Loucy (cell line): ENCODE results near the gene C14orf180.

Source experiments
- H2AFZ ChIP-seq: fragments of 200-600 bp; sonication (generic); 2 replicates; pipeline ENCODE4 v1.6.0; 2016; ENCODE audit warnings: antibody characterized with exemption, mild to moderate bottlenecking, low read length, moderate library complexity
- H3F3A ChIP-seq: fragments of 200-600 bp; 2 replicates; pipeline ENCODE4 v1.6.0; 2016; ENCODE audit warnings: antibody characterized with exemption, low read depth, mild to moderate bottlenecking
- H3K27me3 ChIP-seq: fragments of 200-600 bp; sonication (generic); 2 replicates; pipeline ENCODE4 v1.6.1; 2014; ENCODE audit warnings: low read length, mild to moderate bottlenecking; ENCODE audit not compliant: insufficient read depth, poor library complexity, severe bottlenecking
- H3K36me3 ChIP-seq: fragments of 200-600 bp; sonication (generic); 2 replicates; pipeline ENCODE4 v1.6.1; 2016; ENCODE audit warnings: low read length; ENCODE audit not compliant: insufficient read depth
- H3K4me1 ChIP-seq: fragments of 200-600 bp; sonication (generic); 2 replicates; pipeline ENCODE4 v1.5.1; 2014; ENCODE audit warnings: low read length, mild to moderate bottlenecking; ENCODE audit not compliant: insufficient read depth, poor library complexity, severe bottlenecking
- H3K4me2 ChIP-seq: fragments of 200-600 bp; sonication (generic); 2 replicates; pipeline ENCODE4 v1.6.0; 2014; ENCODE audit warnings: antibody characterized with exemption, low read length, low read depth, mild to moderate bottlenecking; ENCODE audit not compliant: poor library complexity, severe bottlenecking
- H3K4me3 ChIP-seq: fragments of 200-600 bp; sonication (generic); 2 replicates; pipeline ENCODE4 v1.5.1; 2014; ENCODE audit warnings: low read length, mild to moderate bottlenecking, mixed read lengths; ENCODE audit not compliant: poor library complexity, severe bottlenecking
- H3K79me2 ChIP-seq: fragments of 200-600 bp; sonication (generic); 2 replicates; pipeline ENCODE4 v1.6.1; 2014; ENCODE audit warnings: low read length; ENCODE audit not compliant: insufficient read depth
- H3K9ac ChIP-seq: fragments of 200-600 bp; sonication (generic); 2 replicates; pipeline ENCODE4 v1.6.0; 2014; ENCODE audit warnings: mild to moderate bottlenecking, low read depth, low read length, moderate library complexity; ENCODE audit not compliant: poor library complexity, severe bottlenecking
- H3K9me2 ChIP-seq: fragments of 200-600 bp; sonication (generic); replicated peaks from 2 replicates; pipeline ENCODE4 v1.6.1; 2016; ENCODE audit warnings: low read depth, low read length, mixed read lengths
- H3K9me3 ChIP-seq: fragments of 200-600 bp; sonication (generic); 2 replicates; pipeline ENCODE4 v1.6.1; 2014; ENCODE audit warnings: mild to moderate bottlenecking, antibody characterized with exemption, low read length, low read depth; ENCODE audit not compliant: insufficient read depth
- H4K20me1 ChIP-seq: fragments of 200-600 bp; sonication (generic); 2 replicates; pipeline ENCODE4 v1.6.0; 2014; ENCODE audit warnings: antibody characterized with exemption, low read length, mild to moderate bottlenecking; ENCODE audit not compliant: insufficient read depth, poor library complexity, severe bottlenecking
- CTCF ChIP-seq: fragments of 200-600 bp; sonication (generic); conservative IDR thresholded peaks from 2 replicates; pipeline ENCODE4 v1.5.1; 2014; ENCODE audit warnings: mild to moderate bottlenecking, antibody characterized with exemption, low read length
- EZH2phosphoT487 ChIP-seq: fragments of 200-600 bp; IDR thresholded peaks from 2 replicates; pipeline ENCODE4 v1.6.1; 2018; ENCODE audit warnings: antibody characterized with exemption, mild to moderate bottlenecking, moderate library complexity, borderline replicate concordance

The C14orf180 gene

GRCh38 chr14:104633276-104634137 is 53.9 kb downstream of the C14orf180 start:
- no peaks in the 10 kb centered on the region for H3K79me2 ChIP-seq
- no peaks in the 10 kb centered on the region for H3K4me1 ChIP-seq
- no peaks in the 10 kb centered on the region for H4K20me1 ChIP-seq
- H3K9ac ChIP-seq: no peak overlapping the region
- peaks cover 6% of the 10 kb centered on the region; the same call in 1 of the 2 replicates for H3K9me3 ChIP-seq
- H3K4me2 ChIP-seq: no peak overlapping the region
- H3K36me3 ChIP-seq: no peaks in the 10 kb centered on the region
- no peak overlapping the region for H3K4me3 ChIP-seq
- H3K27me3 ChIP-seq: no peaks in the 10 kb centered on the region
- TF ChIP-seq CTCF: no peak
- no peak for TF ChIP-seq EZH2phosphoT487
- no peaks in the 10 kb centered on the region for H3K9me2 ChIP-seq
- no peaks in the 10 kb centered on the region for H3F3A ChIP-seq
- H2AFZ ChIP-seq: no peak overlapping the region

- Histone ChIP-seq H3K79me2 (no peaks in the 10 kb centered on the region), H3F3A (no peaks in the 10 kb centered on the region), H3K27me3 (no peaks in the 10 kb centered on the region), H4K20me1 (no peaks in the 10 kb centered on the region), H3K9ac (no peak overlapping the region), H3K9me3 (0 out of 2 replicates have a peak, but pooled peaks cover 1% of the 10 kb centered on the region), H3K4me1 (no peaks in the 10 kb centered on the region), H3K36me3 (no peaks in the 10 kb centered on the region), H3K9me2 (no peaks in the 10 kb centered on the region), H3K4me3 (no peak overlapping the region), H2AFZ (no peak overlapping the region), H3K4me2 (no peak overlapping the region)
- TF ChIP-seq CTCF (no peak), EZH2phosphoT487 (no peak)
Observed at GRCh38 chr14:104634138-104634760, 54.7 kb downstream of the C14orf180 start.

GRCh38 chr14:104634886-104635570 is 55.5 kb downstream of the C14orf180 start:
- Histone ChIP-seq H3K9me3 (no peaks in the 10 kb centered on the region), H3K4me3 (no peak overlapping the region), H4K20me1 (no peaks in the 10 kb centered on the region), H3F3A (no peaks in the 10 kb centered on the region), H3K27me3 (no peaks in the 10 kb centered on the region), H3K4me2 (no peak overlapping the region), H3K9me2 (no peaks in the 10 kb centered on the region), H3K36me3 (no peaks in the 10 kb centered on the region), H3K9ac (no peak overlapping the region), H2AFZ (no peak overlapping the region), H3K79me2 (no peaks in the 10 kb centered on the region), H3K4me1 (no peaks in the 10 kb centered on the region)
- TF ChIP-seq EZH2phosphoT487: no peak
- no peak for TF ChIP-seq CTCF
